H1 (cell line): ENCODE measurements around the gene COL4A2.

Experiments used
- CTCF ChIP-seq, 3 experiments: IDR thresholded peaks; 1 replicate in 2 of 3; 2 replicates in 1 of 3; pipeline versions ENCODE4 v1.5.1 to v1.6.1; 2011; ENCODE audit warnings: low read length in 3 of 3, mild to moderate bottlenecking in 3 of 3, inconsistent platforms in 2 of 3, low read depth in 1 of 3, moderate library complexity in 1 of 3; ENCODE audit not compliant: insufficient read depth in 1 of 3; ENCODE audit errors: control extremely low read depth in 1 of 3
- EP300 ChIP-seq, 2 experiments: IDR thresholded peaks; 1 replicate in 1 of 2; 2 replicates in 1 of 2; pipeline ENCODE4 v1.6.1; 2011 to 2012; ENCODE audit warnings: low read depth in 2 of 2, low read length in 2 of 2, mild to moderate bottlenecking in 2 of 2, borderline replicate concordance in 1 of 2, inconsistent platforms in 1 of 2, moderate library complexity in 1 of 2
- POLR2A ChIP-seq, 2 experiments: IDR thresholded peaks; 1 replicate in 1 of 2; 2 replicates in 1 of 2; pipeline ENCODE4 v1.6.1; 2011; ENCODE audit warnings: low read depth in 2 of 2, low read length in 2 of 2, mild to moderate bottlenecking in 2 of 2; ENCODE audit errors: control extremely low read depth in 1 of 2
- RFX5 ChIP-seq: IDR thresholded peaks from 2 replicates; pipeline ENCODE4 v1.6.1; 2011; ENCODE audit warnings: low read depth, low read length, improper control_type of control experiment, borderline replicate concordance
- YY1 ChIP-seq: IDR thresholded peaks from 2 replicates; pipeline ENCODE4 v1.6.1; 2011; ENCODE audit warnings: low read depth, mild to moderate bottlenecking, low read length
- ZNF274 ChIP-seq: IDR thresholded peaks from 2 replicates; pipeline ENCODE4 v1.7.0; 2012; ENCODE audit warnings: low read length, borderline replicate concordance; ENCODE audit errors: extremely low read depth

GRCh38 chr13:110561344-110562035 is 254.4 kb downstream of the COL4A2 start, which contains the start of gene RAB20:
- TF ChIP-seq EP300 (IDR thresholded peaks at IDR 0.05; ENCODE audit: borderline replicate concordance in 1 of 2, low read depth in 2 of 2, low read length in 2 of 2), result no peak
- TF ChIP-seq ZNF274, result no peak
- no peak for TF ChIP-seq YY1
- TF ChIP-seq POLR2A (IDR thresholded peaks at IDR 0.05; ENCODE audit: control extremely low read depth in 1 of 2, low read depth in 2 of 2, low read length in 2 of 2), result no peak
- no peak for TF ChIP-seq RFX5
- TF ChIP-seq CTCF (IDR thresholded peaks at IDR 0.05; ENCODE audit: control extremely low read depth in 1 of 3, insufficient read depth in 1 of 3, low read depth in 1 of 3, low read length in 3 of 3), result no peak
